K562 (cell line): ENCODE data around the gene SYT8. TPM values are rescaled to one million over a fixed set of nuclear protein-coding genes. Genes with fewer than 3 reads are reported as not detected.

Experiments used
- ATAC-seq: fragments of 200-7000 bp; cut with Tn5 transposase; 3 replicates; pipeline ENCODE4 v1.9.1; 2020; ENCODE audit warnings: moderate library complexity
- BruUV-seq: library from RNA; stranded (reverse); fragments of 400-500 nt; replicated peaks from 2 replicates; lab custom pipeline; 2021; lab: Mats Ljungman, UMichigan
- CTCF ChIA-PET: fragments of 300-600 bp; formaldehyde crosslinking; extraction: SDS; loops from one replicate; lab custom pipeline; 2021; ENCODE audit warnings: low intra/inter-chr PET ratio; lab: Yijun Ruan, JAX
- POLR2A ChIA-PET: fragments of 300-600, 350-650 bp; sonication (Branson Sonifier 250); formaldehyde crosslinking; extraction: SDS; loops from one replicate; lab custom pipeline; 2021; ENCODE audit warnings: antibody characterized with exemption, inconsistent platforms; lab: Yijun Ruan, JAX
- DNase-seq, 4 experiments: peaks; one replicate each; pipeline versions ENCODE4 v3.0.0 to v3.0.0-alpha.2; 2011 to 2018; ENCODE audit warnings: low spot score in 3 of 4, mixed read lengths in 3 of 4; ENCODE audit errors: extremely low read depth in 1 of 4
- FAIRE-seq: peaks from 2 replicates; lab custom pipeline; 2011; peaks lifted over from hg19 to GRCh38; lab: Jason Lieb, UNC
- H2AFZ ChIP-seq: 2 replicates; pipeline ENCODE4 v1.6.0; 2011; ENCODE audit warnings: low read depth, low read length, control low read depth, inconsistent platforms
- H3K27ac ChIP-seq: fragments of 200-600 bp; 3 replicates; pipeline ENCODE4 v1.8.0; 2011; ENCODE audit warnings: low read depth, mild to moderate bottlenecking, control low read depth, inconsistent platforms, low read length, moderate library complexity, mixed read lengths; ENCODE audit errors: extremely low read depth
- H3K27me3 ChIP-seq, 2 experiments: fragments of 300-600 bp in 1 of 2; 2 replicates in 1 of 2; 3 replicates in 1 of 2; pipeline versions ENCODE4 v1.6.0 to v1.8.0; 2011; ENCODE audit warnings: inconsistent platforms in 2 of 2, low read length in 2 of 2, mild to moderate bottlenecking in 1 of 2, mixed read lengths in 1 of 2, moderate library complexity in 1 of 2; ENCODE audit not compliant: control insufficient read depth in 2 of 2, insufficient read depth in 2 of 2
- H3K36me3 ChIP-seq: fragments of 300-600 bp; 3 replicates; pipeline ENCODE4 v1.8.0; 2011; ENCODE audit warnings: mild to moderate bottlenecking, low read length, inconsistent platforms; ENCODE audit not compliant: control insufficient read depth, insufficient read depth
- H3K4me1 ChIP-seq, 2 experiments: fragments of 200-600 bp in 1 of 2; replicated peaks in 1 of 2; 2 replicates in 1 of 2; 3 replicates in 1 of 2; pipeline versions ENCODE4 v1.5.1 to v1.8.0; 2011; ENCODE audit warnings: inconsistent platforms in 2 of 2, low read length in 2 of 2, mild to moderate bottlenecking in 1 of 2, mixed read lengths in 1 of 2, moderate library complexity in 1 of 2; ENCODE audit not compliant: control insufficient read depth in 2 of 2, insufficient read depth in 2 of 2
- H3K4me2 ChIP-seq: 2 replicates; pipeline ENCODE4 v1.6.1; 2011; ENCODE audit warnings: low read length, control low read depth, inconsistent platforms, mixed read lengths; ENCODE audit not compliant: insufficient read depth
- H3K4me3 ChIP-seq: fragments of 200-600 bp; sonication (generic), shearing (Covaris generic); 2 replicates; pipeline ENCODE4 v1.5.1; 2016; ENCODE audit warnings: control low read depth, inconsistent platforms
- H3K79me2 ChIP-seq: fragments of 200-600 bp; 3 replicates; pipeline ENCODE4 v1.8.0; 2011; ENCODE audit warnings: low read length, inconsistent platforms; ENCODE audit not compliant: control insufficient read depth, insufficient read depth
- H3K9ac ChIP-seq, 2 experiments: 2 replicates each; pipeline versions ENCODE4 v1.6.0 to v1.6.1; 2011; ENCODE audit warnings: low read depth in 2 of 2, low read length in 2 of 2, control low read depth in 1 of 2, inconsistent platforms in 1 of 2, mild to moderate bottlenecking in 1 of 2, mixed read lengths in 1 of 2; ENCODE audit not compliant: insufficient read depth in 1 of 2
- H3K9me1 ChIP-seq: one replicate; pipeline ENCODE4 v1.6.0; 2011; ENCODE audit warnings: inconsistent platforms, mild to moderate bottlenecking, low read length, moderate library complexity; ENCODE audit not compliant: control insufficient read depth, insufficient read depth
- H3K9me3 ChIP-seq: replicated peaks from 2 replicates; pipeline ENCODE4 v1.5.1; 2011; ENCODE audit warnings: low read depth, low read length, inconsistent platforms; ENCODE audit not compliant: control insufficient read depth, insufficient read depth
- H4K20me1 ChIP-seq: replicated peaks from 2 replicates; pipeline ENCODE4 v1.6.1; 2011; ENCODE audit warnings: low read length, inconsistent platforms, mixed read lengths; ENCODE audit not compliant: control insufficient read depth, insufficient read depth
- GTF2A2 ChIP-seq: IDR thresholded peaks from 2 replicates; pipeline ENCODE4 v1.6.1; 2016; ENCODE audit warnings: mild to moderate bottlenecking, missing genetic modification characterization, missing compliant biosample characterization
- HDAC6 ChIP-seq: IDR thresholded peaks from 2 replicates; pipeline ENCODE4 v1.6.1; 2012; ENCODE audit warnings: low read depth, mild to moderate bottlenecking, control low read depth, inconsistent platforms, low read length, moderate library complexity
- MIER1 ChIP-seq: fragments of 450-650 bp; IDR thresholded peaks from 2 replicates; pipeline ENCODE4 v1.6.1; 2016; ENCODE audit warnings: antibody characterized with exemption, mild to moderate bottlenecking, low read depth
- NFRKB ChIP-seq: fragments of 450-650 bp; IDR thresholded peaks from 2 replicates; pipeline ENCODE4 v1.6.1; 2016; ENCODE audit warnings: low read depth
- POLR2H ChIP-seq: IDR thresholded peaks from 2 replicates; pipeline ENCODE4 v1.6.1; 2016; ENCODE audit warnings: missing genetic modification characterization, low read depth, mild to moderate bottlenecking, control low read depth, missing compliant biosample characterization, moderate library complexity
- RBFOX2 ChIP-seq: fragments of 200-400 bp; formaldehyde crosslinking; IDR thresholded peaks from 2 replicates; pipeline ENCODE4 v1.6.1; 2017; ENCODE audit warnings: low read depth, mild to moderate bottlenecking, low read length, moderate library complexity
- SP1 ChIP-seq: sonication (generic); formaldehyde crosslinking; IDR thresholded peaks from 2 replicates; pipeline ENCODE4 v1.8.1; 2022; ENCODE audit warnings: mild to moderate bottlenecking, missing genetic modification reagents
- SRSF7 ChIP-seq: fragments of 200-400 bp; formaldehyde crosslinking; optimal IDR thresholded peaks from 2 replicates; pipeline ENCODE3; 2017; ENCODE audit warnings: mild to moderate bottlenecking, low read depth, low read length
- TAF15 ChIP-seq: fragments of 200-400 bp; formaldehyde crosslinking; IDR thresholded peaks from 2 replicates; pipeline ENCODE4 v1.6.1; 2017; ENCODE audit warnings: mild to moderate bottlenecking, low read depth, low read length, moderate library complexity
- ZNF318 ChIP-seq, 2 experiments: fragments of 450-650 bp; IDR thresholded peaks; 2 replicates each; pipeline ENCODE4 v1.6.1; 2016; ENCODE audit warnings: mild to moderate bottlenecking in 2 of 2, borderline replicate concordance in 1 of 2, low read depth in 1 of 2, moderate library complexity in 1 of 2
- ZNF75A ChIP-seq: fragments of 450-650 bp; formaldehyde crosslinking; IDR thresholded peaks from 2 replicates; pipeline ENCODE4 v1.4.0; 2020; ENCODE audit warnings: mild to moderate bottlenecking
- WGBS: fragments of 100-300 bp; shearing (Covaris generic); methylation state at CpG from one replicate; pipeline ENCODE4 v1.1.6; 2016; ENCODE audit warnings: low coverage, mixed read lengths; ENCODE audit not compliant: insufficient coverage; ENCODE audit errors: missing lambda C conversion rate; 5-methylcytosine and 5-hydroxymethylcytosine counted together
- in situ Hi-C: fragments of 300-500 bp; cut with MboI; formaldehyde crosslinking; loops from 4 replicates; pipeline ENCODE4 v1.15.0; 2018; ENCODE audit warnings: inconsistent platforms, mixed read lengths
- intact Hi-C: fragments of 100-400 bp; cut with micrococcal nuclease; formaldehyde crosslinking; loops from 2 replicates; pipeline ENCODE4 v1.14.2; 2022
- polyA plus RNA-seq, 8 experiments: library from polyadenylated mRNA; depleted of rRNA in 4 of 8; stranded (reverse) in 5 of 8; unstranded in 3 of 8; fragments of >200 nt; fragmentation: Nextera tagmentation in 2 of 8; fragmentation: Illumina TruSeq in 1 of 8; extraction: Ambion mirVana in 2 of 8; extraction: Trizol in 1 of 8; gene quantifications; 2 replicates each; pipeline versions ENCODE4 v1.2.1 to v1.2.3, GENCODE V29; 2011 to 2014; ENCODE audit warnings: inconsistent platforms in 1 of 8, missing spikeins in 1 of 8
- total RNA-seq, 7 experiments: library from RNA; depleted of rRNA in 6 of 7; stranded (reverse); fragments of >200 nt in 6 of 7; fragmentation: Illumina TruSeq in 2 of 7; extraction: Trizol in 2 of 7; gene quantifications; 2 replicates each; pipeline versions ENCODE4 v1.2.1 to v1.2.3, GENCODE V29; 2011 to 2021; ENCODE audit warnings: low replicate concordance in 1 of 7
- TF ChIP-seq, protein P1 (sequence below): fragments of 450-650 bp; conservative IDR thresholded peaks from 2 replicates; pipeline ENCODE4 v1.6.1; 2016; ENCODE audit warnings: missing genetic modification characterization, low read depth, mild to moderate bottlenecking, missing compliant biosample characterization, moderate library complexity

The SYT8 gene
- total and polyA plus RNA-seq, 9 of the 15 experiments (the other 6 are each of a cell fraction or from before 2014, with no cell fraction given) = not detected

- ChIA-PET POLR2A (interaction anchor here (0.5 kb wide), 1 partner anchor 225 kb away, joined by 3 read pairs; no protein-coding TSS in a partner anchor), CTCF (interaction anchor here (6.5 kb wide), 1 partner anchor 117 kb away, joined by 93 read pairs; the partner anchor contains the start of gene H19)
- no peaks in the 10 kb centered on the region for H3K36me3 ChIP-seq
- ATAC-seq (no peak), DNase-seq (no peak), FAIRE-seq (no peak)
- H3K79me2 ChIP-seq = no peaks in the 10 kb centered on the region
- H3K4me3 ChIP-seq = no peak overlapping the region
- in situ Hi-C loops (loop anchor here (5.0 kb wide), 1 partner anchor 33 kb away; the partner anchor contains the start of gene TNNT3), intact Hi-C loops (no loop called here)
- H3K27me3 ChIP-seq = peaks cover 3 to 52% of the 10 kb centered on the region in 2 experiments; a peak in 4 of 5 replicates
- no peak overlapping the region for H3K4me2 ChIP-seq
- no peak overlapping the region for H2AFZ ChIP-seq
- H3K4me1 ChIP-seq = peaks cover 0 to 26% of the 10 kb centered on the region in 2 experiments; a peak in 1 of 5 replicates
- 3% methylated on average over 5 of the region's 5 CpGs for WGBS
- H4K20me1 ChIP-seq = peaks cover 7% of the 10 kb centered on the region; the same call in 1 of the 2 replicates
- H3K9me3 ChIP-seq = no peaks in the 10 kb centered on the region
- no peak overlapping the region for H3K27ac ChIP-seq
- no peaks in the 10 kb centered on the region for H3K9me1 ChIP-seq
- no peak overlapping the region for H3K9ac ChIP-seq
- BruUV-seq = no TSS peak
- no peak for TF ChIP-seq POLR2H (tag)
- TF ChIP-seq MIER1 = no peak
- no peak for TF ChIP-seq SP1 (CRISPR knock-in tag)
- TF ChIP-seq SRSF7 = no peak
- TF ChIP-seq HDAC6 = no peak
- TF ChIP-seq NFRKB = no peak
- TF ChIP-seq ZNF75A (CRISPR knock-in tag) = no peak
- no peak for TF ChIP-seq GTF2A2
- no peak for TF ChIP-seq RBFOX2
- TF ChIP-seq ZNF318 (IDR thresholded peaks at IDR 0.05; ENCODE audit: borderline replicate concordance in 1 of 2, low read depth in 1 of 2) = no peak
- TF ChIP-seq TAF15 = no peak
- TF ChIP-seq, protein P1, sequence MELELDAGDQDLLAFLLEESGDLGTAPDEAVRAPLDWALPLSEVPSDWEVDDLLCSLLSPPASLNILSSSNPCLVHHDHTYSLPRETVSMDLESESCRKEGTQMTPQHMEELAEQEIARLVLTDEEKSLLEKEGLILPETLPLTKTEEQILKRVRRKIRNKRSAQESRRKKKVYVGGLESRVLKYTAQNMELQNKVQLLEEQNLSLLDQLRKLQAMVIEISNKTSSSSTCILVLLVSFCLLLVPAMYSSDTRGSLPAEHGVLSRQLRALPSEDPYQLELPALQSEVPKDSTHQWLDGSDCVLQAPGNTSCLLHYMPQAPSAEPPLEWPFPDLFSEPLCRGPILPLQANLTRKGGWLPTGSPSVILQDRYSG (tag) = no peak
These were observed 49.5 kb downstream of the SYT8 start for GRCh38 chr11:1884303-1884700.
